ENCODE data around the gene SLC8A2.

DNA sequence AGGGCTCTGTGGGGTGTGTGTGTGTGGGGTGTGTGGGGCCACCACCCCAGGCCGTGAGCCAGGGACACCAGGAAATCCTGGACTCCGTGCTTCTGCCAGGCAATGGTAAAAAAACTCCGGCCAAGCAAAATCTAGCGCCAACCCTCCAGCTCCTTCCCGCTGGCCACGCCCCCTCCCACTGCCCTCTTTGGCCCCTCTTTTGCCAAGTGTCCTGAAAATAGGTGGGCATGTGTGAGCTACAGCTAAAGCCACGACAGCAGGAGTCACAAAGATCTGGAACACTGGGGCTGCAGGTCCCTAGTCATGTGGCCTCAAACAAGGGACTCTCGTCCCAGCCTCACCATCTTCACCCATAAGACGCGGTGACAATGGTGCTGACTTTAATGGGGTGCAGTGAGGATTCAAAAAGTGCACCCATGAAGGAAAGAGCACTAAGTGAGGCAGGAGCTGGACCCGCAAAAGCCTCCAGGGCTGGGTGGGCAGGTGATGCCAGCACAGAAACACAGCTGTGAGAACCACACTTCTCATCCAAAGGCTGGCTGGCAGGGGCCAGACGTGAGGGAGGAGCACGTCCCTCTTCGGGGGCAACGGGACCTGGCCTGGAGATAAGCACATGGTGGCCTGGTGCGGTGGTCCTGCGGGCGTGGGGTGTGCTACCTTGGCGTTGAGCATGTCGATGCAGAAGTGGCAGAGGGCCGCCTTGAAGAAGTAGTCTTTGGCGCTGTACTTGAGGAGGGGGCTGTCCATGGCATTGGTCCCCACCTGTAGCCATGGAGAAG, 19.9 kb upstream of the SLC8A2 start:
- TF ChIP-seq, protein P1, sequence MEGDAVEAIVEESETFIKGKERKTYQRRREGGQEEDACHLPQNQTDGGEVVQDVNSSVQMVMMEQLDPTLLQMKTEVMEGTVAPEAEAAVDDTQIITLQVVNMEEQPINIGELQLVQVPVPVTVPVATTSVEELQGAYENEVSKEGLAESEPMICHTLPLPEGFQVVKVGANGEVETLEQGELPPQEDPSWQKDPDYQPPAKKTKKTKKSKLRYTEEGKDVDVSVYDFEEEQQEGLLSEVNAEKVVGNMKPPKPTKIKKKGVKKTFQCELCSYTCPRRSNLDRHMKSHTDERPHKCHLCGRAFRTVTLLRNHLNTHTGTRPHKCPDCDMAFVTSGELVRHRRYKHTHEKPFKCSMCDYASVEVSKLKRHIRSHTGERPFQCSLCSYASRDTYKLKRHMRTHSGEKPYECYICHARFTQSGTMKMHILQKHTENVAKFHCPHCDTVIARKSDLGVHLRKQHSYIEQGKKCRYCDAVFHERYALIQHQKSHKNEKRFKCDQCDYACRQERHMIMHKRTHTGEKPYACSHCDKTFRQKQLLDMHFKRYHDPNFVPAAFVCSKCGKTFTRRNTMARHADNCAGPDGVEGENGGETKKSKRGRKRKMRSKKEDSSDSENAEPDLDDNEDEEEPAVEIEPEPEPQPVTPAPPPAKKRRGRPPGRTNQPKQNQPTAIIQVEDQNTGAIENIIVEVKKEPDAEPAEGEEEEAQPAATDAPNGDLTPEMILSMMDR (IDR thresholded peaks at IDR 0.05; ENCODE audit: control extremely low read depth in 1 of 3, insufficient read depth in 1 of 3, low read depth in 1 of 3, low read length in 3 of 3), result no peak
- TF ChIP-seq EZH2 (IDR thresholded peaks at IDR 0.05; ENCODE audit: low read depth, low read length, severe bottlenecking) (no peak), EGR1 (IDR thresholded peaks at IDR 0.05; ENCODE audit: borderline replicate concordance, low read depth, low read length) (no peak), SP1 (IDR thresholded peaks at IDR 0.05; ENCODE audit: low read depth, low read length) (no peak), YY1 (IDR thresholded peaks at IDR 0.05; ENCODE audit: low read depth, low read length) (no peak), CEBPB (IDR thresholded peaks at IDR 0.05; ENCODE audit: low read depth, low read length) (no peak)
- TF ChIP-seq, protein P2, sequence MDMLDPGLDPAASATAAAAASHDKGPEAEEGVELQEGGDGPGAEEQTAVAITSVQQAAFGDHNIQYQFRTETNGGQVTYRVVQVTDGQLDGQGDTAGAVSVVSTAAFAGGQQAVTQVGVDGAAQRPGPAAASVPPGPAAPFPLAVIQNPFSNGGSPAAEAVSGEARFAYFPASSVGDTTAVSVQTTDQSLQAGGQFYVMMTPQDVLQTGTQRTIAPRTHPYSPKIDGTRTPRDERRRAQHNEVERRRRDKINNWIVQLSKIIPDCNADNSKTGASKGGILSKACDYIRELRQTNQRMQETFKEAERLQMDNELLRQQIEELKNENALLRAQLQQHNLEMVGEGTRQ (IDR thresholded peaks at IDR 0.05; ENCODE audit: low read length), result no peak
